HEK293T (cell line): ENCODE results near the gene CLN6.

Source experiments
- ARNT ChIP-seq: fragments of 450-650 bp; IDR thresholded peaks from 2 replicates; pipeline ENCODE4 v1.6.1; 2017; ENCODE audit warnings: mild to moderate bottlenecking
- BHLHE40 ChIP-seq: fragments of 450-650 bp; IDR thresholded peaks from 2 replicates; pipeline ENCODE4 v1.6.1; 2016; ENCODE audit warnings: mild to moderate bottlenecking, moderate library complexity, borderline replicate concordance
- CTBP1 ChIP-seq: fragments of 450-650 bp; IDR thresholded peaks from 2 replicates; pipeline ENCODE4 v1.6.1; 2016; ENCODE audit warnings: borderline replicate concordance
- ELF4 ChIP-seq: fragments of 450-650 bp; IDR thresholded peaks from 2 replicates; pipeline ENCODE4 v1.6.1; 2017; ENCODE audit warnings: antibody characterized with exemption
- FOXA1 ChIP-seq: fragments of 450-650 bp; IDR thresholded peaks from 2 replicates; pipeline ENCODE4 v1.6.1; 2016; ENCODE audit warnings: mild to moderate bottlenecking
- FOXM1 ChIP-seq: fragments of 450-650 bp; IDR thresholded peaks from 2 replicates; pipeline ENCODE4 v1.6.1; 2017; ENCODE audit warnings: mild to moderate bottlenecking, borderline replicate concordance
- HDGF ChIP-seq: fragments of 450-650 bp; IDR thresholded peaks from 2 replicates; pipeline ENCODE4 v1.6.1; 2017; ENCODE audit warnings: antibody characterized with exemption, borderline replicate concordance
- NFRKB ChIP-seq: fragments of 450-650 bp; IDR thresholded peaks from 2 replicates; pipeline ENCODE4 v1.6.1; 2016; ENCODE audit warnings: mild to moderate bottlenecking, moderate library complexity
- PKNOX1 ChIP-seq: fragments of 450-650 bp; IDR thresholded peaks from 2 replicates; pipeline ENCODE4 v1.6.1; 2016
- SP1 ChIP-seq: fragments of 450-650 bp; IDR thresholded peaks from 2 replicates; pipeline ENCODE4 v1.6.1; 2017
- SUZ12 ChIP-seq: fragments of 450-650 bp; IDR thresholded peaks from 2 replicates; pipeline ENCODE4 v1.6.1; 2016; ENCODE audit warnings: mild to moderate bottlenecking
- TARDBP ChIP-seq: fragments of 450-650 bp; IDR thresholded peaks from 2 replicates; pipeline ENCODE4 v1.6.1; 2016
- ZNF384 ChIP-seq: fragments of 450-650 bp; IDR thresholded peaks from 2 replicates; pipeline ENCODE4 v1.6.1; 2016

DNA sequence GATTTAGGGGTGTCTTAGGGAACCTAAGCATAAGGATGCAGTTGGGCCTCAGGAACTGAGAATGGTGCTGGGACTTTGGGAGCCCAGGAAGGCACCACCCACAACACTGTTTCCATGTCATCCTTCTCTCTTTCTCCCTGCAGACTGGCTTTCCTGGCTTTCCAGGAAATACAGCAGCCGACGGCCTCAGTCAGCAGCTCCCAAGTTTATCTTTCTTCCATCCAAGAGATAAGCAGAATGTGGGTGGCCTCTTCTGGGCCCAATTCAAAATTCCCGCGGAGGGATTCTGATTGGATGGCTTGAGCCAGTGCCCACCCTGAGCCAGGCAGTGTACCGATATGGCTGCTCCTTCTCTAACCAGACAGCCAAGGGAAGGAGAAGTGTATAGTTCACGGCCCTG is 4.5 kb upstream of the CLN6 start:
- no peak for TF ChIP-seq CTBP1
- no peak for TF ChIP-seq FOXM1
- no peak for TF ChIP-seq NFRKB
- TF ChIP-seq FOXA1, result no peak
- TF ChIP-seq SP1, result no peak
- no peak for TF ChIP-seq SUZ12
- TF ChIP-seq ZNF384, result no peak
- no peak for TF ChIP-seq TARDBP
- no peak for TF ChIP-seq ARNT
- no peak for TF ChIP-seq ELF4
- no peak for TF ChIP-seq HDGF
- no peak for TF ChIP-seq BHLHE40
- no peak for TF ChIP-seq PKNOX1
